HCT116 (cell line): ENCODE results near the gene TCF23.

Source experiments
- CTCF ChIP-seq, 3 experiments: fragments of 200-600 bp in 1 of 3; sonication (generic) in 1 of 3; IDR thresholded peaks in 2 of 3; conservative IDR thresholded peaks in 1 of 3; 2 replicates each; pipeline ENCODE4 v1.5.1; 2012 to 2017; ENCODE audit warnings: low read depth in 2 of 3, low read length in 2 of 3, antibody characterized with exemption in 1 of 3, borderline replicate concordance in 1 of 3, control low read depth in 1 of 3, mild to moderate bottlenecking in 1 of 3, mixed read lengths in 1 of 3, mixed run types in 1 of 3, moderate library complexity in 1 of 3; ENCODE audit not compliant: insufficient read depth in 1 of 3
- ELF1 ChIP-seq: IDR thresholded peaks from 2 replicates; pipeline ENCODE4 v1.6.1; 2012; ENCODE audit warnings: low read depth, borderline replicate concordance
- EZH2 ChIP-seq: fragments of 200-600 bp; sonication (generic); IDR thresholded peaks from 2 replicates; pipeline ENCODE4 v1.6.1; 2017; ENCODE audit warnings: antibody characterized with exemption, mixed run types
- SP1 ChIP-seq: IDR thresholded peaks from 2 replicates; pipeline ENCODE4 v1.6.1; 2012; ENCODE audit warnings: low read depth
- TCF7L2 ChIP-seq: IDR thresholded peaks from 2 replicates; pipeline ENCODE4 v1.7.0; 2011; ENCODE audit warnings: borderline replicate concordance, inconsistent platforms; ENCODE audit not compliant: insufficient read depth, insufficient read length; ENCODE audit errors: extremely low read depth
- YY1 ChIP-seq: IDR thresholded peaks from 2 replicates; pipeline ENCODE4 v1.6.1; 2011; ENCODE audit warnings: low read length, low read depth, moderate library complexity, mild to moderate bottlenecking; ENCODE audit not compliant: insufficient replicate concordance; ENCODE audit errors: extremely low read depth

GRCh38 chr2:27203741-27204140 lies 54.9 kb downstream of the TCF23 start:
- TF ChIP-seq CTCF (IDR thresholded peaks at IDR 0.05 in 2 of 3, conservative IDR thresholded peaks at IDR 0.05 in 1 of 3; ENCODE audit: borderline replicate concordance in 1 of 3, insufficient read depth in 1 of 3, low read depth in 2 of 3, low read length in 2 of 3), result no peak
- no peak for TF ChIP-seq SP1
- no peak for TF ChIP-seq TCF7L2
- TF ChIP-seq YY1, result no peak
- no peak for TF ChIP-seq ELF1
- TF ChIP-seq EZH2, result no peak
